GM12878 (cell line): ENCODE results near the gene TRAPPC2. TPM values are rescaled to one million over a fixed set of nuclear protein-coding genes. Genes with fewer than 3 reads are reported as not detected.

Source experiments
- ATAC-seq: fragments of 200-7000 bp; cut with Tn5 transposase; 3 replicates; pipeline ENCODE4 v1.9.1; 2020; ENCODE audit warnings: mild to moderate bottlenecking, moderate library complexity
- BruUV-seq: library from RNA; stranded (reverse); fragments of 400-500 nt; replicated peaks from 2 replicates; lab custom pipeline; 2021; lab: Mats Ljungman, UMichigan
- CTCF ChIA-PET: fragments of 300-600 bp; sonication (Branson Sonifier 250); formaldehyde crosslinking; extraction: SDS; loops from one replicate; lab custom pipeline; 2021; ENCODE audit warnings: inconsistent platforms; lab: Yijun Ruan, JAX
- POLR2A ChIA-PET: fragments of 350-600 bp; formaldehyde crosslinking; extraction: SDS; loops from one replicate; lab custom pipeline; 2021; ENCODE audit warnings: inconsistent platforms; lab: Charles Lee
- RAD21 ChIA-PET: fragments of 300-600 bp; sonication (Branson Sonifier 250); formaldehyde crosslinking; loops from one replicate; lab custom pipeline; 2023; ENCODE audit warnings: antibody characterized with exemption; ENCODE audit not compliant: unreplicated experiment; lab: Charles Lee
- SMC1A ChIA-PET: fragments of 300-600 bp; sonication (Branson Sonifier 250); formaldehyde crosslinking; loops from one replicate; lab custom pipeline; 2023; ENCODE audit not compliant: unreplicated experiment, uncharacterized antibody; lab: Charles Lee
- DNase-seq: peaks from one replicate; pipeline ENCODE4 v3.0.0-alpha.2; 2011; ENCODE audit warnings: low read depth, low spot score
- FAIRE-seq: peaks from 3 replicates; lab custom pipeline; 2011; peaks lifted over from hg19 to GRCh38; lab: Jason Lieb, UNC
- H2AFZ ChIP-seq: 2 replicates; pipeline ENCODE4 v1.6.0; 2011; ENCODE audit warnings: low read depth, low read length, control low read depth; ENCODE audit not compliant: control insufficient read depth
- H3K27ac ChIP-seq: 2 replicates; pipeline ENCODE4 v1.5.1; 2011; ENCODE audit warnings: control low read depth; ENCODE audit not compliant: control insufficient read depth, insufficient read depth
- H3K27me3 ChIP-seq, 2 experiments: replicated peaks in 1 of 2; 2 replicates each; pipeline versions ENCODE4 v1.6.0 to v1.6.1; 2011; ENCODE audit warnings: low read length in 1 of 2; ENCODE audit not compliant: control insufficient read depth in 2 of 2, insufficient read depth in 2 of 2
- H3K36me3 ChIP-seq, 2 experiments: 2 replicates each; pipeline ENCODE4 v1.5.1; 2011; ENCODE audit warnings: low read length in 1 of 2; ENCODE audit not compliant: control insufficient read depth in 2 of 2, insufficient read depth in 2 of 2
- H3K4me1 ChIP-seq: 2 replicates; pipeline ENCODE4 v1.6.1; 2011; ENCODE audit warnings: mild to moderate bottlenecking, low read length, moderate library complexity, mixed read lengths; ENCODE audit not compliant: control insufficient read depth, insufficient read depth
- H3K4me2 ChIP-seq: 2 replicates; pipeline ENCODE4 v1.6.0; 2011; ENCODE audit warnings: control low read depth; ENCODE audit not compliant: control insufficient read depth, insufficient read depth
- H3K4me3 ChIP-seq: fragments of 200-600 bp; sonication (generic); 2 replicates; pipeline ENCODE4 v1.5.1; 2016
- H3K79me2 ChIP-seq: 2 replicates; pipeline ENCODE4 v1.6.0; 2011; ENCODE audit warnings: low read length; ENCODE audit not compliant: control insufficient read depth, insufficient read depth
- H3K9ac ChIP-seq: 2 replicates; pipeline ENCODE4 v1.8.0; 2011; ENCODE audit warnings: low read length, control low read depth, mixed read lengths; ENCODE audit not compliant: control insufficient read depth, insufficient read depth
- H3K9me3 ChIP-seq: replicated peaks from 3 replicates; pipeline ENCODE4 v1.5.1; 2011; ENCODE audit warnings: mild to moderate bottlenecking, low read length; ENCODE audit not compliant: control insufficient read depth, insufficient read depth
- H4K20me1 ChIP-seq: 2 replicates; pipeline ENCODE4 v1.6.0; 2011; ENCODE audit not compliant: control insufficient read depth, insufficient read depth
- ATF7 ChIP-seq: fragments of 450-650 bp; IDR thresholded peaks from 2 replicates; pipeline ENCODE4 v1.6.1; 2016; ENCODE audit warnings: low read depth, mild to moderate bottlenecking
- BHLHE40 ChIP-seq, 2 experiments: fragments of 450-650 bp in 1 of 2; IDR thresholded peaks; 2 replicates each; pipeline ENCODE4 v1.6.1; 2011 to 2017; ENCODE audit warnings: low read depth in 2 of 2, borderline replicate concordance in 1 of 2, improper control_type of control experiment in 1 of 2, low read length in 1 of 2, mild to moderate bottlenecking in 1 of 2
- CBX5 ChIP-seq: sonication (generic); IDR thresholded peaks from 2 replicates; pipeline ENCODE4 v1.6.1; 2016; ENCODE audit warnings: low read depth, moderate library complexity, mild to moderate bottlenecking, inconsistent platforms
- CREM ChIP-seq: IDR thresholded peaks from 2 replicates; pipeline ENCODE4 v1.6.1; 2014; ENCODE audit warnings: antibody characterized with exemption, low read depth
- IKZF2 ChIP-seq, 2 experiments: fragments of 450-650 bp; IDR thresholded peaks; 2 replicates each; pipeline ENCODE4 v1.6.1; 2017; ENCODE audit warnings: mild to moderate bottlenecking in 2 of 2, moderate library complexity in 2 of 2
- WGBS: methylation state at CpG from one replicate; pipeline ENCODE4 v1.1.6; 2016; ENCODE audit warnings: low lambda C conversion rate; ENCODE audit not compliant: insufficient replicate concordance, insufficient coverage; ENCODE audit errors: missing lambda C conversion rate; 5-methylcytosine and 5-hydroxymethylcytosine counted together
- in situ Hi-C: fragments of 300-500 bp; cut with MboI; formaldehyde crosslinking; loops from 9 replicates; pipeline ENCODE4 v1.14.3; 2018; ENCODE audit warnings: mixed read lengths
- intact Hi-C: fragments of 100-400 bp; cut with micrococcal nuclease; formaldehyde crosslinking; loops from one replicate; pipeline ENCODE4 v1.14.2; 2022; ENCODE audit not compliant: unreplicated experiment
- polyA plus RNA-seq, 11 experiments: library from polyadenylated mRNA; depleted of rRNA in 4 of 11; unstranded in 6 of 11; stranded (reverse) in 5 of 11; fragments of >200 nt; fragmentation: Nextera tagmentation in 4 of 11; fragmentation: Illumina TruSeq in 1 of 11; extraction: Ambion mirVana in 4 of 11; extraction: Trizol in 1 of 11; gene quantifications; 1 replicate in 1 of 11; 2 replicates in 10 of 11; pipeline versions ENCODE4 v1.2.1 to v1.2.3, GENCODE V29; 2011 to 2016; ENCODE audit warnings: inconsistent platforms in 2 of 11, missing spikeins in 2 of 11, low read depth in 1 of 11
- total RNA-seq, 4 experiments: library from RNA; depleted of rRNA in 3 of 4; stranded (reverse); fragments of >200 nt in 3 of 4; fragmentation: Illumina TruSeq in 1 of 4; extraction: Trizol in 1 of 4; gene quantifications; 2 replicates each; pipeline versions ENCODE4 v1.2.1 to v1.2.3, GENCODE V29; 2013 to 2021

TRAPPC2 gene
- total and polyA plus RNA-seq, 10 of the 15 experiments (the other 5 are each of a cell fraction or from before 2014, with no cell fraction given), result 12.4 to 28.4 (median 21.3) TPM

GRCh38 chrX:13695601-13696115, 38.8 kb downstream of the TRAPPC2 start:
- WGBS, result 76% methylated on average over 4 of the region's 4 CpGs
- no peak for ATAC-seq
- POLR2A ChIA-PET, result interaction anchor here (0.6 to 10.2 kb wide), 9 partner anchors 9 to 143 kb away, joined by 3 to 130 read pairs (median 31); partner anchors contain the start of genes OFD1, RAB9A, TCEANC and TRAPPC2
- FAIRE-seq, result no peak
- no peak for DNase-seq
- in situ Hi-C loops (no loop called here), intact Hi-C loops (loop anchor here (2.0 to 10.0 kb wide), 3 partner anchors 27 to 741 kb away; no protein-coding TSS in a partner anchor)
- H3K27me3 ChIP-seq, result no peaks in the 10 kb centered on the region
- no peak overlapping the region for H2AFZ ChIP-seq
- peak overlapping the region; percentile 66 for H3K4me3 ChIP-seq
- H4K20me1 ChIP-seq, result 0 out of 2 replicates have a peak, but pooled peaks cover 2% of the 10 kb centered on the region
- no peak for TF ChIP-seq CREM
- TF ChIP-seq BHLHE40 (IDR thresholded peaks at IDR 0.05; ENCODE audit: borderline replicate concordance in 1 of 2, low read depth in 2 of 2, low read length in 1 of 2), result peak in 1 of 2 experiments; percentile 45; a peak in 1 of 4 replicates
- TF ChIP-seq ATF7, result peak; percentile 33; the same call in 1 of the 2 replicates
- H3K79me2 ChIP-seq, result peaks cover 95% of the 10 kb centered on the region
- H3K27ac ChIP-seq, result peak overlapping the region; percentile 69
- peaks cover 37% of the 10 kb centered on the region for H3K4me1 ChIP-seq
- H3K9me3 ChIP-seq, result no peaks in the 10 kb centered on the region; the same call in 2 of the 3 replicates
- peaks cover 0 to 3% of the 10 kb centered on the region in 2 experiments; a peak in 2 of 4 replicates for H3K36me3 ChIP-seq
- RAD21 ChIA-PET, result interaction anchor here (1.1 to 11.4 kb wide), 13 partner anchors 9 to 336 kb away, joined by 3 to 201 read pairs (median 22); partner anchors contain the start of genes GEMIN8, OFD1, RAB9A and TRAPPC2
- SMC1A ChIA-PET, result interaction anchor here (0.7 to 13.8 kb wide), 14 partner anchors 8 to 104 kb away, joined by 3 to 198 read pairs (median 8); partner anchors contain the start of genes OFD1, RAB9A, TCEANC and TRAPPC2
- CTCF ChIA-PET, result interaction anchor here (0.8 to 10.2 kb wide), 10 partner anchors 8 to 111 kb away, joined by 3 to 89 read pairs (median 6); partner anchors contain the start of genes OFD1 and TRAPPC2
- H3K9ac ChIP-seq, result peak overlapping the region; percentile 67
- BruUV-seq, result no TSS peak
- H3K4me2 ChIP-seq, result peak overlapping the region; percentile 78

DNA sequence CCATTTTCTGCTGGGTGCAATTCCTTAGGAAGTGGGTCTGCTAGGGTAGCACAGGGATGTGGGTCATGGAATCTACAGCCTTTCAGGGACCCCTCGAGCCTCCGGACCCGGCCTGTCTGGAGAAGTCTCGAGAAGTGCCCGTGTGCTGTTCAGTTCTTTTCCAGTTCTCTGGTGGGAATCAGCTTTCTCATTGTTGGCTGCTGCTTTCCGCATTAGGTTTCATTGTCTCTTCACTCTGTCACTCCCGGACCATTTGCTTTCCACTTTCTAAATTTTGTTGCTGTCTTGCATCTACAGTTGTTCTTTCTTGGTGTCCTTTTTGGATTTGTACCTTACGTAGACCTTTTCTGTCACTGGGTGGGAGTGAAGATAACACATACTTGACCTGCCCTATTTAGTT, 39.4 kb downstream of the TRAPPC2 start:
- 0 out of 2 replicates have a peak, but pooled peaks cover 2% of the 10 kb centered on the region for H4K20me1 ChIP-seq
- no peaks in the 10 kb centered on the region; the same call in 2 of the 3 replicates for H3K9me3 ChIP-seq
- FAIRE-seq (no peak), DNase-seq (no peak), ATAC-seq (no peak)
- BruUV-seq, result no TSS peak
- POLR2A ChIA-PET, result interaction anchor here (1.0 to 10.2 kb wide), 8 partner anchors 8 to 65 kb away, joined by 3 to 130 read pairs (median 34); partner anchors contain the start of genes OFD1, RAB9A and TRAPPC2
- WGBS, result 60% methylated on average over 8 of the region's 8 CpGs
- CTCF ChIA-PET, result interaction anchor here (0.9 to 10.2 kb wide), 10 partner anchors 8 to 112 kb away, joined by 3 to 89 read pairs (median 8); partner anchors contain the start of genes OFD1 and TRAPPC2
- peaks cover 32% of the 10 kb centered on the region for H3K4me1 ChIP-seq
- intact Hi-C loops, result loop anchor here (10.0 kb wide), 1 partner anchor 740 kb away; no protein-coding TSS in a partner anchor
- no peaks in the 10 kb centered on the region; a peak in 1 of 4 replicates for H3K36me3 ChIP-seq
- in situ Hi-C loops, result no loop called here
- no peak overlapping the region for H2AFZ ChIP-seq
- H3K9ac ChIP-seq, result peak overlapping the region; percentile 67
- RAD21 ChIA-PET, result interaction anchor here (0.8 to 11.4 kb wide), 8 partner anchors 10 to 337 kb away, joined by 3 to 201 read pairs (median 5); partner anchors contain the start of genes OFD1 and TRAPPC2
- peak overlapping the region; percentile 78 for H3K4me2 ChIP-seq
- peaks cover 95% of the 10 kb centered on the region for H3K79me2 ChIP-seq
- H3K27ac ChIP-seq, result peak overlapping the region; percentile 69
- H3K27me3 ChIP-seq, result no peaks in the 10 kb centered on the region
- TF ChIP-seq IKZF2 (IDR thresholded peaks at IDR 0.05) (0 out of 4 replicates have a peak, but pooled peaks of 1 of the 2 experiments have one; percentile 5), CBX5 (no peak)
- H3K4me3 ChIP-seq, result peak overlapping the region; percentile 66
- SMC1A ChIA-PET, result interaction anchor here (0.6 to 13.8 kb wide), 10 partner anchors 8 to 646 kb away, joined by 3 to 198 read pairs (median 40); partner anchors contain the start of genes OFD1, RAB9A, TCEANC and TRAPPC2
